Esophagus muscularis mucosa (tissue), 4 donors: ENCODE results near the gene ERC2. TPM values are rescaled to one million over a fixed set of nuclear protein-coding genes. Genes with fewer than 3 reads are reported as not detected.

Experiments used
- DNase-seq: peaks from one replicate; pipeline ENCODE4 v3.0.0-alpha.2; 2017; ENCODE audit errors: extremely low spot score
- H3K27ac ChIP-seq, 4 donors: fragments of 200-600 bp; sonication (generic); replicated peaks in 1 of 4; 1 replicate in 3 of 4; 2 replicates in 1 of 4; pipeline ENCODE4 v1.5.1; 2016 to 2019; ENCODE audit warnings: mild to moderate bottlenecking in 1 of 4
- H3K27me3 ChIP-seq, 4 donors: fragments of 200-600 bp; sonication (generic); one replicate each; pipeline versions ENCODE4 v1.5.1 to v1.6.0; 2016 to 2019
- H3K36me3 ChIP-seq, 4 donors: fragments of 200-600 bp; sonication (generic); one replicate each; pipeline ENCODE4 v1.5.1; 2016 to 2019
- H3K4me1 ChIP-seq, 4 donors: fragments of 200-600 bp; sonication (generic); one replicate each; pipeline ENCODE4 v1.5.1; 2016 to 2019
- H3K4me3 ChIP-seq, 4 donors: fragments of 200-600 bp; sonication (generic); 1 replicate in 2 of 4; 2 replicates in 2 of 4; pipeline ENCODE4 v1.5.1; 2016 to 2019; ENCODE audit warnings: mild to moderate bottlenecking in 4 of 4, moderate library complexity in 1 of 4
- H3K9me3 ChIP-seq, 4 donors: fragments of 200-600 bp; sonication (generic); 1 replicate in 3 of 4; 2 replicates in 1 of 4; pipeline ENCODE4 v1.5.1; 2016 to 2019
- CTCF ChIP-seq, 3 experiments: fragments of 200-600 bp in 2 of 3; fragments of 450-650 bp in 1 of 3; sonication (generic) in 2 of 3; IDR thresholded peaks; one replicate each; pipeline ENCODE4 v1.5.1; 2017 to 2019; ENCODE audit warnings: antibody characterized with exemption in 3 of 3, mild to moderate bottlenecking in 2 of 3, moderate library complexity in 1 of 3
- EP300 ChIP-seq: sonication (generic); formaldehyde crosslinking; IDR thresholded peaks from one replicate; pipeline ENCODE4 v1.6.1; 2017; ENCODE audit warnings: antibody characterized with exemption
- POLR2A ChIP-seq: fragments of 450-650 bp; IDR thresholded peaks from one replicate; pipeline ENCODE4 v1.6.1; 2017; ENCODE audit warnings: antibody characterized with exemption, moderate library complexity, mild to moderate bottlenecking, low read depth
- POLR2AphosphoS5 ChIP-seq, 2 donors: sonication (generic); formaldehyde crosslinking; IDR thresholded peaks; one replicate each; pipeline ENCODE4 v1.6.1; 2017; ENCODE audit warnings: antibody characterized with exemption in 2 of 2
- WGBS: methylation state at CpG from one replicate; pipeline ENCODE4 v1.1.5; 2018; 5-methylcytosine and 5-hydroxymethylcytosine counted together
- intact Hi-C: fragments of 100-400 bp; cut with DNase I; formaldehyde crosslinking; loops from one replicate; pipeline ENCODE4 v1.15.1; 2023
- total RNA-seq, 4 donors: library from RNA; depleted of rRNA; stranded (reverse); fragments of >200 nt; gene quantifications; one replicate each; pipeline versions ENCODE4 v1.1.0 to v1.2.1, GENCODE V29; 2016

The ERC2 gene
- total RNA-seq, 4 donors from 2014 or later = 0.42 to 2.0 (median 1.5) TPM

GRCh38 chr3:56410576-56410975 lies 57.7 kb downstream of the ERC2 start:
- H3K27ac ChIP-seq = no peak overlapping the region
- no peak overlapping the region for H3K4me3 ChIP-seq
- no peaks in the 10 kb centered on the region for H3K36me3 ChIP-seq
- H3K9me3 ChIP-seq = no peaks in the 10 kb centered on the region
- no peaks in the 10 kb centered on the region for H3K4me1 ChIP-seq
- H3K27me3 ChIP-seq = no peaks in the 10 kb centered on the region
- intact Hi-C loops = no loop called here
- no peak for TF ChIP-seq POLR2AphosphoS5 (IDR thresholded peaks at IDR 0.05)
- no peak for TF ChIP-seq CTCF (IDR thresholded peaks at IDR 0.05)
- TF ChIP-seq POLR2A = no peak
- no peak for TF ChIP-seq EP300
- no peak for DNase-seq

- H3K27me3 ChIP-seq = no peaks in the 10 kb centered on the region
- H3K4me3 ChIP-seq = no peak overlapping the region
- no peaks in the 10 kb centered on the region for H3K36me3 ChIP-seq
- no peak overlapping the region for H3K27ac ChIP-seq
- DNase-seq = no peak
- TF ChIP-seq CTCF (IDR thresholded peaks at IDR 0.05) (no peak), EP300 (no peak), POLR2AphosphoS5 (IDR thresholded peaks at IDR 0.05) (no peak), POLR2A (no peak)
- 93% methylated on average over 3 of the region's 3 CpGs for WGBS
- intact Hi-C loops = no loop called here
- H3K4me1 ChIP-seq = no peaks in the 10 kb centered on the region
- no peaks in the 10 kb centered on the region for H3K9me3 ChIP-seq
These were observed 58.5 kb downstream of the ERC2 start for GRCh38 chr3:56409790-56410189.

- no peak for TF ChIP-seq CTCF (IDR thresholded peaks at IDR 0.05)
- no peak for TF ChIP-seq POLR2A
- TF ChIP-seq EP300 = no peak
- TF ChIP-seq POLR2AphosphoS5 (IDR thresholded peaks at IDR 0.05) = no peak
- Histone ChIP-seq H3K27me3 (no peaks in the 10 kb centered on the region), H3K27ac (no peak overlapping the region), H3K4me3 (no peak overlapping the region), H3K9me3 (no peaks in the 10 kb centered on the region), H3K4me1 (no peaks in the 10 kb centered on the region), H3K36me3 (no peaks in the 10 kb centered on the region)
- intact Hi-C loops = no loop called here
- no peak for DNase-seq
- WGBS = 95% methylated on average over 15 of the region's 18 CpGs
These were observed 59.5 kb downstream of the ERC2 start for GRCh38 chr3:56408761-56409196.

GRCh38 chr3:56406826-56407515 lies 61.3 kb downstream of the ERC2 start:
- WGBS = 69% methylated on average over 4 of the region's 4 CpGs
- Histone ChIP-seq H3K4me3 (no peak overlapping the region), H3K27me3 (no peaks in the 10 kb centered on the region), H3K9me3 (no peaks in the 10 kb centered on the region), H3K36me3 (no peaks in the 10 kb centered on the region), H3K27ac (no peak overlapping the region), H3K4me1 (no peaks in the 10 kb centered on the region)
- DNase-seq = no peak
- no peak for TF ChIP-seq EP300
- no peak for TF ChIP-seq CTCF (IDR thresholded peaks at IDR 0.05)
- TF ChIP-seq POLR2AphosphoS5 (IDR thresholded peaks at IDR 0.05) = no peak
- no peak for TF ChIP-seq POLR2A
- intact Hi-C loops = no loop called here

GRCh38 chr3:56404884-56405283 lies 63.4 kb downstream of the ERC2 start:
- no peak for DNase-seq
- no peak overlapping the region for H3K27ac ChIP-seq
- no peaks in the 10 kb centered on the region for H3K27me3 ChIP-seq
- H3K9me3 ChIP-seq = no peaks in the 10 kb centered on the region
- no peaks in the 10 kb centered on the region for H3K36me3 ChIP-seq
- H3K4me1 ChIP-seq = no peaks in the 10 kb centered on the region
- TF ChIP-seq POLR2A (no peak), CTCF (IDR thresholded peaks at IDR 0.05) (no peak), POLR2AphosphoS5 (IDR thresholded peaks at IDR 0.05) (no peak), EP300 (no peak)
- no peak overlapping the region for H3K4me3 ChIP-seq
- intact Hi-C loops = no loop called here
- 95% methylated on average over 3 of the region's 3 CpGs for WGBS
